Neural progenitor cell (in vitro differentiated cells): Measurements from ENCODE around the gene INPP4B.

Source experiments
- CTCF ChIP-seq: fragments of 200-600 bp; sonication (generic); IDR thresholded peaks from 2 replicates; pipeline ENCODE4 v1.5.1; 2017; ENCODE audit warnings: antibody characterized with exemption, mild to moderate bottlenecking
- EZH2 ChIP-seq: fragments of 200-600 bp; sonication (generic); IDR thresholded peaks from 2 replicates; pipeline ENCODE4 v1.6.1; 2017; ENCODE audit warnings: antibody characterized with exemption, mild to moderate bottlenecking, moderate library complexity
- EZH2phosphoT487 ChIP-seq: fragments of 200-600 bp; sonication (generic); IDR thresholded peaks from 2 replicates; pipeline ENCODE4 v1.6.1; 2017; ENCODE audit warnings: antibody characterized with exemption

GRCh38 chr4:142858965-142859364 is 12.9 kb upstream of the INPP4B start:
- no peak for TF ChIP-seq CTCF
- TF ChIP-seq EZH2, result no peak
- TF ChIP-seq EZH2phosphoT487, result no peak
